ENCODE results near the gene PRLHR.

Gene PRLHR

DNA sequence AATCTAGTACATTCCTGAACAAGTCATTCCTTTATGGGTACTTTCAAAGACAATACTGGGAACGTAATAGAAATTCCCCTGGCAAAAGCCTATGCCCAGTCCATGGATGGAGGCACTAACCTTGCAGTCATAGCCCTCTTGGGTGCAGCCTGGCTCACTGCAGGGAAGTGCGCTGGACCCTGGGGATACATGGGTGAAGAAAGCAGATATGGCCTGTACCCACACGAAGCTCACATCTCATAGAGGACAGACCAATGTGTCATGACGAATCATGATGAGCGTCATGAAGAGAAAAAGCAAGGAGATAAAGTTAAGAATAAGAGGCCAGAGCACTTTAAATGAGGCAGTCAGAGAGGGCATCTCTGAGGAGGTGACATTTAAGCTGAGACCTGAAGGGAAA, 11.8 kb downstream of the PRLHR start:
- H3K27ac ChIP-seq: no peak overlapping the region
- POLR2A ChIA-PET (ENCODE audit: low non-redundant PET): no interaction called here
- CTCF ChIA-PET: interaction anchor here (0.9 kb wide), 1 partner anchor 15 kb away, joined by 3 read pairs; no protein-coding TSS in a partner anchor
- no peak for DNase-seq (ENCODE audit: low spot score)
- TF ChIP-seq CTCF (conservative IDR thresholded peaks at IDR 0.05; ENCODE audit: low read depth): no peak

DNA sequence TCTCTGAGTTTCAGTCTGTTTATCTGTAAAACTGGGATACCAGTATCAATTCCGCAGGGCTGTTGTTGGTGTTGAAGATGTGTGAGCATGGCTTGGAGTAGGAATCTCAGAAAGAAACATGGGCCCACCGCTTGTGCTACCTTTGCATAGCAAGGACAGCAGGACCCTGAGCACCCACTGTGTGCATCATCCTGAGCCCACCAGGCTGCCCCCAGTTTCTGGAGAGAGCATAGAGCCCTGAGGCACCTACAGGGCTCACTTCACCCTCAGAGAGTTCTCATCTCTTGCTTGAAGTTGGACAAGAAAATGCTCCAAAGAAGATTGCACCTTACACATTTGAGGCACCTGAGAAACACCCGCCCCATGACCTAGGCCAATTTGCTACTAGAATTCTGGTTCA, 12.9 kb downstream of the PRLHR start:
- no peak overlapping the region for H3K27ac ChIP-seq
- DNase-seq (ENCODE audit: low spot score): no peak
- TF ChIP-seq CTCF (conservative IDR thresholded peaks at IDR 0.05; ENCODE audit: low read depth): no peak
- ChIA-PET POLR2A (ENCODE audit: low non-redundant PET) (no interaction called here), CTCF (no interaction called here)

GRCh38 chr10:118581340-118581739, 14.1 kb downstream of the PRLHR start:
- no peak overlapping the region for H3K27ac ChIP-seq
- ChIA-PET POLR2A (ENCODE audit: low non-redundant PET) (no interaction called here), CTCF (interaction anchor here (4.9 kb wide), 1 partner anchor 13 kb away, joined by 35 read pairs; no protein-coding TSS in a partner anchor)
- no peak for DNase-seq (ENCODE audit: low spot score)
- TF ChIP-seq CTCF (conservative IDR thresholded peaks at IDR 0.05; ENCODE audit: low read depth): no peak

DNA sequence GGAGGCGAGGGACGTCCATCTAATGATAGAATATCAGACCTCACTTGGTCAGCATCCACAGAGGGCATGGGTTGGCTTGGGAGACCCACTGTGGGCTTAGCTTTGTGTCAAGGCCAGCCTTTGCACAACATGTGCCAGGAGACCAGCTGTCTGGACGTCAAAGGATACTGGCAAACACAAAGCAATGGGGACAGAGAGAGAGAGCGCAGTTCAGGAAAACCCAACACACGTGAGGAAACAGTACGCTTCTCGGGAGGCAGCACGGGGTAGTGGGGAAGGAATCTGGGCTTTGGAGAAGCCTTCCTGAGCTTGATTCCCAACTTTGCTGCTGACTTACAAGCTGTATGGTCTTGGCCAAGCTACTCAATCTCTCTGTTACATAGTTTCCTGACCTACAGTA, 14.7 kb downstream of the PRLHR start:
- POLR2A ChIA-PET (ENCODE audit: low non-redundant PET): no interaction called here
- DNase-seq (ENCODE audit: low spot score): no peak
- no peak overlapping the region for H3K27ac ChIP-seq
- no peak for TF ChIP-seq CTCF (conservative IDR thresholded peaks at IDR 0.05; ENCODE audit: low read depth)
- CTCF ChIA-PET: interaction anchor here (0.5 to 4.9 kb wide), 2 partner anchors 12 to 230 kb away, joined by 6 to 35 read pairs; no protein-coding TSS in a partner anchor

GRCh38 chr10:118573512-118573911, 21.9 kb downstream of the PRLHR start:
- ChIA-PET POLR2A (ENCODE audit: low non-redundant PET) (no interaction called here), CTCF (interaction anchor here (0.5 kb wide), 1 partner anchor 9 kb away, joined by 3 read pairs; no protein-coding TSS in a partner anchor)
- TF ChIP-seq CTCF (conservative IDR thresholded peaks at IDR 0.05; ENCODE audit: low read depth): no peak
- no peak overlapping the region for H3K27ac ChIP-seq
- DNase-seq (ENCODE audit: low spot score): no peak

DNA sequence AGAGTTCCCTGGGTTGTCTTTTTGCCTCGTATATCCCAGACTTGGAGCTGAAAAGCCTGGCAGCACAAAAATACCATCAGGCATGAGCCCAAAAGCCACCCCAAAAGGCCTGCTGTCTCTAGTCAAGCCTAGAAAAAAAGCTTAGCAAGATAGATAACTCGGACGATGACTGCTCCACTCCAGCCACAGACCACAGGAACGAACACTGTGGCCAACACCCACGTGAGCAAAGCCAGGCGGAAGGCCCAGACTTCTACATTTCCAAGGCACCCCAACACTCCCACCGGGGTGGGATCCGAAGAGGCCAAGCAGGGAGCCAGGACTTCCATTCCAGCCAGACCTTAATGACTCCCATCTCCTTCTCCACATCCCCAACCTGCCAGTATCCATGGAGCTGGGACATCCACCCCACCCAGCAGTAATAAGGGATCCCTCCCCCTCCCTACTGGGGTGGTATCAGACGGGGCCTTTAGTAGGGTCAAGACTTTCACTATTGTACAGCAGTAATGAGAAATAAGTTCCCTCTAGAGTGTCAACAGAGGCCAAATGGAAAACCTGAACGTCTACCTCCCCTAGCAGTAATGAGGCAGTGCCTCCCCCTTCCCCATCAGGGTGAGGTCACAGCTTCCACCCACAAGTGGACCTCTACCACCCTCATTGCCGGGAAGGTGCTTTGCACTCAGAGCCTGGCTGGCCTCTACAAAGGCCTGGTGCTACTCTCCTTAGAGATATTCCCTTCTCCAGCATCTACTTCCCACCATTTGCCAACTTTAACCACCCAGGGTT, 23.0 kb downstream of the PRLHR start:
- ChIA-PET CTCF (interaction anchor here (0.6 kb wide), 1 partner anchor 28 kb away, joined by 3 read pairs; no protein-coding TSS in a partner anchor), POLR2A (ENCODE audit: low non-redundant PET) (no interaction called here)
- no peak for TF ChIP-seq CTCF (conservative IDR thresholded peaks at IDR 0.05; ENCODE audit: low read depth)
- no peak overlapping the region for H3K27ac ChIP-seq
- DNase-seq (ENCODE audit: low spot score): no peak

Data from RWPE1 (cell line).